HG03139 (cell line): ENCODE measurements around the gene IFT27.

Source experiments
- ATAC-seq: cut with Tn5 transposase; IDR thresholded peaks from one replicate; pipeline ENCODE4 v1.9.1; 2021; ENCODE audit not compliant: unreplicated experiment

IFT27 gene

GRCh38 chr22:36727927-36728488 is 47.9 kb downstream of the IFT27 start:
- ATAC-seq, result no peak

DNA sequence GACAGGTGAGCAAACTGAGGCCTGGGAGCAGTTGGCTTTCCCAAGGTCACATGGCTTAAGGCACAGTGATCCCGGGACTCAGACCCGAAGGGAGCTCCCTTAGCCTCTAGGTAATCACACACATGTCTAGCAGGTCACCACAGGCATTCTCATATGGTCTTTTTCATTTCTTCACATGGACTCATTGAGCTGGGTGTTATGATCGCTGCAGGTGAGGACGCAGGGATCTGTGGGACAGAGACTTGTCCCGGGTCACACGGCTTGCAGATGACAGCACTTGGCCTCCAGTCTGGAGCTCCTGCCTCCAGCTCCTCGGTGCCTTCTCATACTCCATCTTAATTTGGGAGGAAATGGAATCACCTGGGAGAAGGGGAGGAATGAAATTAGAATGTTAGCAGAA is 48.8 kb downstream of the IFT27 start:
- no peak for ATAC-seq

- ATAC-seq, result no peak
Measured at GRCh38 chr22:36726007-36726380, 49.9 kb downstream of the IFT27 start.

DNA sequence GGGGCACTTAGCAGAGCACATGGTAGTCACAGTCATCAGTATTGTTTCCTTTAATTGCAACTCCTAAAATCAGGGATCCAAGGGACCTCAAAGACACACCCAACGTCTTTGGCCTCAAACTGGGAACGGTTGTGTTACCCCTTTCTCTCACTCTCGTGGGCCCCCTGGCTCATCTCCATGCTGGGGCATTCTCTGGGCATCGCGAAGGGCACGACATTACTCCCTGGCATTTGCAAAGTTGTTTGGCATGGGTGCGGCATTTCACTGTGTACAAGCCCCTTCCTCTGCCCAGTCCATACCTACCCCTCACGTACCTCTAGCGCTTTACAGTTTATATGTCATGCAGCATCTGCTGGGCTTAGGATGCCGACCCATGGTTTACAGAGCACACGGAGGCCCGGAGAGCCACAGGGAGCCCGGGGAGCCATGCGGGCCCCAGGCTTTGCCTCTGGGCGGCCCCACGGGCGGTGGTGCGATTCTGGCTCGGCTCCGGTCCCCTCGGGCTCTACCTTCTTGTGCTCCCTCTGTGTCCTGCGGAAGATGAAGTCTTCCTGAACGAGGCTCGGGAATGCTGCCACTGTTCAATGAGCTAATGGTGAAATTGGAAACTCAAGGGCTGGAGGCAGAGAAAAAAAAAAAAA is 50.4 kb downstream of the IFT27 start:
- ATAC-seq, result no peak

GRCh38 chr22:36724836-36725235 is 51.1 kb downstream of the IFT27 start:
- ATAC-seq, result no peak

DNA sequence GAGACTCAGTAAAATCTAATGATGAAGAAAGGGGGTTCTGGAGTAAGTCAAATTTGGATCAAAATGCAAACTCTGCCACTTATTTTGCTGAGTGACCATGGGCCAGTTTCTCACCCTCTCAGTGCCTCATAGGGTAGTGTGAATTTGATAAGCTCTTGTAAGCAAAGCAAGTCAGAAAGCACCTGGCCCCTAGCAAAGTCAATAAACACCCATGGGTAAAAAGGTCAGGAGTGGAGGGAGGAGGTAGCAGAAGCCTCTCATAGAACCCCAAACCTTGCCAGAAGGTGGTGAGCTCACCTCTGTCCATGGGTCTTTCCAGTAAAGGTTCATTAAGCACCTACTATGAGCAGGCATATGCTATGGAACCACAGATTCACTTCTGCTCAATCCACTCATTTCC is 53.9 kb downstream of the IFT27 start:
- no peak for ATAC-seq

GRCh38 chr22:36715647-36716046 is 60.3 kb downstream of the IFT27 start:
- no peak for ATAC-seq

- no peak for ATAC-seq
Measured at GRCh38 chr22:36714110-36714509, 61.8 kb downstream of the IFT27 start.

- no peak for ATAC-seq
Measured at GRCh38 chr22:36713436-36713835, 62.5 kb downstream of the IFT27 start.
